GM11168 (cell line): ENCODE measurements around the gene DVL2.

Experiments used
- in situ Hi-C: fragments of 300-500 bp; cut with MboI; formaldehyde crosslinking; loops from one replicate; pipeline ENCODE4 v1.12.0; 2022; ENCODE audit warnings: low sequenced_read_pairs; ENCODE audit not compliant: unreplicated experiment

The DVL2 gene

DNA sequence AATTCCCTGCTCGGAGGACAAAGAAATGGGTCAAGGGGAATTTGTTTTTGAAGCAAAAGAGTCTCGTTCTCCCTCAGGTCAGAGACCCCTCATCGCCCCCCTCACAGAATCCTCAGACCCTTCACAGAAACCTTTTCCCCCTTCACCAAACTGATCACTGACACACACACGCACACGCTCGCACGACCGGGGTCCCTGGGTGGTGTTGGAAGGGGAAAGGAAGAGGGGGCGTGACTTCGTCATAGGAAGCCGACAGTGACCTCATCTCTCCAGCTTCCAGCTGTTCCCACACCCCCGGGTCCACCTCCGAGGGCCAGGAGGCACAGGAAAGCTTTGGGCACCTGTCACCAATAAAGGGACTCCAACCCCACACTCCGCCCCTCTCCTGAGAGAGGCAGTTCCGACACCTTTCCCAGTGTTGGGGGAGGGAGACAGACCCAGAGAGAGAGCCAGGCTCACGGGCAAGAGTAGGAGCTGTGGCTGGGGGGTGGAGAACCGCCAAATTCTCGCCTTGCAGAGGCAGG, 56.3 kb downstream of the DVL2 start:
- in situ Hi-C loops, result no loop called here

DNA sequence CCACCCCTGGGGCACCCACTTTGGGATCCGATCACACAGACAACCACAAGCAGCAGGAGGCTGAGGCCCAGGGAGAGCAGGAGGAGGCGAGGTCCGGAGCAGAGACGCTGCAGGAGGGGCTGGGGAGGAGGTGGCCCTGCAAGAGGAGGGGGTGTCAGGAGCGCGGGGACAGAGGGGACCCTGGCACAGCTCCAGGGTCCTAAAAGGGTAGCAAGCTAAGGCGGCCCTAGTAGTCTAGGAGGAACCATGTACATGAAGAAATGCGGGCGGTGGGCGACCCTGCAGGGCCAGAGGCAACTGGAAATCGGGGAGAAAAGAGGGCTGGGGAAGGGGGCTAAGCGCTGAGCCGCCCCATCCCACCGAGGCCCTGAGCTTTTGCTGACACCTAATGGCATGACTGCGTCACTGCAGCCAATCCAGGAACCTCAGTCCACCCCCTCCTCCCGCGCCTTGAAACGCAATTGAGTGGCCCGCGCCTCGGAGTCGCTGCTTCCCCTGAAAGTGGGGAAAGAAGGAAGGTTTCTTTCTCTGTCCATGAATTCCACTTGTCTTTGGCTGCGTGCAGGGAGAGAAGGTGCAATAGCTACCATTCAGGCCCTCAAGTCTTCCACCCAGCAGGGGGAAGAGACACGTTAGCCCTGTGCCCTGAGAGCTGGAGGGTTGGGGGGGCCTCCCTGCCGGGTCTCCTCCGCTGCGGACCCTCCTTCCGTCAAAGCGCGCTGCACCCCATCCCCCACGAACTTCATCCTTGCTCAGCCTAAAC, 56.9 kb downstream of the DVL2 start:
- in situ Hi-C loops, result no loop called here

DNA sequence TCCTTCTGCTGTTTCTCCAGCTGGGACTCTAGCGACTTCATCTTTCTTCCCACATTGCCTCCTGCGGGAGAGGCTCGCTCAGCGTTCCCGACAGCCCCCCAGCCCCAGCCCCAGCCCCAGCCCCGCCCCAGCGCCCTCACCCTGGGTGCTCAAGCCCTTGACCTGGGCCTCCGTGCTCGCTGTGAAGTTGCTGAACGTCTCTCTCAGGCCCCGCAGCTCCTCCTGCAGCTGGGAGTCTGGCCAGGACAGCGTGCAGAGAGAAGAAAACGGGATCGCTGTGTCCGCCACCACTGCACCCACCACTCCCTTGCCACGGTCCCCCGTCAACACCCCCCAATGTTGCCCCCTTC, 57.5 kb downstream of the DVL2 start:
- in situ Hi-C loops, result no loop called here

DNA sequence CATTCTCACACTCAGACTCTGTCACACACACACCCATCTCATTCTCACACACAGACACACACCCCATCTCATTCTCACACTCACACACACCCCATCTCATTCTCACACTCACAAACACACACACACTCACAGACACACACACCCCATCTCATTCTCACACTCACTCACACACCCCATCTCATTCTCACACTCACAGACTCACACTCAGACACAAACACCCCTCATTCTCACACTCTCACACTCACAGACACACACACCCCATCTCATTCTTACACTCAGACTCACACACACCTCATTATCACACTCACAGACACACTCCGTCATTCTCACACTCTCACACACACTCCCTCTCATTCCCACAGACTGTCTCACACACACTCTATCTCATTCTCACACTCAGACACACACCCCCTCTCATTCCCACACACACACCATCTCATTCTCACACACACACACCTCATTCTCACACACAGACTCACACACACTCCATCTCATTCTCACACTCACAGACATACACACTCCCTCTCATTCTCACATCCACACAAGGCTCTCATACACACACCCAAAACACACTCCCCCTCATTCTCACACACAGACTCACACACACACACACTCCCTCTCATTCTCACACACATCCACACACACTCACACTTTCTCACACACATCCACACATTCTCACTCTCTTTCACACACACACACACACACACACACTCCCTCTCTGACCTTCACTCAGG, 58.0 kb downstream of the DVL2 start:
- in situ Hi-C loops, result no loop called here
